Fibroblast of lung (primary cell): ENCODE results near the gene SYT13. TPM values are rescaled to one million over a fixed set of nuclear protein-coding genes. Genes with fewer than 3 reads are reported as not detected.

ENCODE experiments used
- DNase-seq, 2 donors: peaks; one replicate each; pipeline versions ENCODE4 v3.0.0 to v3.0.0-alpha.2; 2010; ENCODE audit warnings: low read depth in 2 of 2
- H2AFZ ChIP-seq: 2 replicates; pipeline ENCODE4 v1.5.1; 2012; ENCODE audit warnings: low read length, control low read depth, inconsistent platforms
- H3K27ac ChIP-seq: 2 replicates; pipeline ENCODE4 v1.5.1; 2011; ENCODE audit warnings: low read length, control low read depth; ENCODE audit not compliant: insufficient read depth
- H3K27me3 ChIP-seq: 2 replicates; pipeline ENCODE4 v1.5.1; 2011; ENCODE audit warnings: mild to moderate bottlenecking, low read length; ENCODE audit not compliant: control insufficient read depth, insufficient read depth
- H3K36me3 ChIP-seq: 2 replicates; pipeline ENCODE4 v1.5.1; 2011; ENCODE audit warnings: low read length; ENCODE audit not compliant: control insufficient read depth, insufficient read depth
- H3K4me1 ChIP-seq: 2 replicates; pipeline ENCODE4 v1.5.1; 2011; ENCODE audit warnings: low read length; ENCODE audit not compliant: control insufficient read depth, insufficient read depth; ENCODE audit errors: extremely low read depth
- H3K4me2 ChIP-seq: 2 replicates; pipeline ENCODE4 v1.5.1; 2011; ENCODE audit warnings: low read length, control low read depth; ENCODE audit not compliant: insufficient read depth; ENCODE audit errors: extremely low read depth
- H3K4me3 ChIP-seq, 4 experiments: fragments of 200-600 bp in 1 of 4; sonication (generic) in 1 of 4; replicated peaks in 1 of 4; 2 replicates each; pipeline ENCODE4 v1.5.1; 2011 to 2016; ENCODE audit warnings: low read length in 4 of 4, low read depth in 3 of 4, mild to moderate bottlenecking in 3 of 4, control low read depth in 2 of 4, inconsistent platforms in 1 of 4, mixed read lengths in 1 of 4; ENCODE audit not compliant: insufficient read depth in 1 of 4; ENCODE audit errors: control extremely low read depth in 1 of 4
- H3K79me2 ChIP-seq: 2 replicates; pipeline ENCODE4 v1.5.1; 2012; ENCODE audit warnings: mild to moderate bottlenecking, low read length, inconsistent platforms; ENCODE audit not compliant: control insufficient read depth, insufficient read depth
- H3K9ac ChIP-seq: 2 replicates; pipeline ENCODE4 v1.5.1; 2011; ENCODE audit warnings: mild to moderate bottlenecking, low read length, control low read depth; ENCODE audit not compliant: insufficient read depth
- H3K9me3 ChIP-seq: 2 replicates; pipeline ENCODE4 v1.5.1; 2012; ENCODE audit warnings: low read depth, low read length; ENCODE audit not compliant: control insufficient read depth, insufficient read depth
- H4K20me1 ChIP-seq: 2 replicates; pipeline ENCODE4 v1.5.1; 2011; ENCODE audit warnings: low read length; ENCODE audit not compliant: control insufficient read depth, insufficient read depth; ENCODE audit errors: extremely low read depth
- CTCF ChIP-seq, 2 donors: IDR thresholded peaks in 1 of 2; conservative IDR thresholded peaks in 1 of 2; 1 replicate in 1 of 2; 2 replicates in 1 of 2; pipeline ENCODE4 v1.5.1; 2011 to 2012; ENCODE audit warnings: low read length in 2 of 2, control low read depth in 1 of 2, inconsistent platforms in 1 of 2, low read depth in 1 of 2, mild to moderate bottlenecking in 1 of 2
- EZH2 ChIP-seq: IDR thresholded peaks from 2 replicates; pipeline ENCODE4 v1.5.1; 2012; ENCODE audit warnings: low read length, control low read depth, mild to moderate bottlenecking; ENCODE audit errors: missing control alignments
- polyA plus RNA-seq, 2 donors: library from polyadenylated mRNA; depleted of rRNA in 1 of 2; stranded (reverse) in 1 of 2; unstranded in 1 of 2; fragments of >200 nt; gene quantifications; 2 replicates each; pipeline ENCODE4 v1.2.1, GENCODE V29; 2011 to 2012; ENCODE audit warnings: missing spikeins in 1 of 2
- total RNA-seq: library from RNA; depleted of rRNA; stranded (reverse); fragments of >200 nt; gene quantifications from 2 replicates; pipeline ENCODE4 v1.2.1, GENCODE V29; 2014

The SYT13 gene
- total and polyA plus RNA-seq, 2 donors (not counting 1 experiment from before 2014, with no cell fraction given): not detected

- H3K9ac ChIP-seq: no peak overlapping the region
- H3K4me1 ChIP-seq: no peaks in the 10 kb centered on the region
- no peaks in the 10 kb centered on the region for H4K20me1 ChIP-seq
- no peaks in the 10 kb centered on the region for H3K27me3 ChIP-seq
- H3K9me3 ChIP-seq: no peaks in the 10 kb centered on the region
- no peak overlapping the region for H3K4me2 ChIP-seq
- no peaks in the 10 kb centered on the region for H3K79me2 ChIP-seq
- no peak for DNase-seq
- TF ChIP-seq EZH2: no peak
- H3K27ac ChIP-seq: no peak overlapping the region
- no peak overlapping the region for H3K4me3 ChIP-seq
- H2AFZ ChIP-seq: no peak overlapping the region
- no peaks in the 10 kb centered on the region for H3K36me3 ChIP-seq
These were observed 66.7 kb downstream of the SYT13 start for GRCh38 chr11:45219411-45219810.

- Histone ChIP-seq H3K27ac (no peak overlapping the region), H3K9ac (no peak overlapping the region), H4K20me1 (no peaks in the 10 kb centered on the region), H2AFZ (no peak overlapping the region), H3K79me2 (no peaks in the 10 kb centered on the region), H3K4me3 (no peak overlapping the region), H3K4me2 (no peak overlapping the region), H3K36me3 (no peaks in the 10 kb centered on the region), H3K4me1 (no peaks in the 10 kb centered on the region), H3K27me3 (no peaks in the 10 kb centered on the region), H3K9me3 (no peaks in the 10 kb centered on the region)
- DNase-seq: no peak
- TF ChIP-seq EZH2 (no peak), CTCF (conservative IDR thresholded peaks at IDR 0.05 in 1 of 2, IDR thresholded peaks at IDR 0.05 in 1 of 2; ENCODE audit: low read depth in 1 of 2, low read length in 2 of 2) (no peak)
These were observed 67.4 kb downstream of the SYT13 start for GRCh38 chr11:45218705-45219104.

- no peaks in the 10 kb centered on the region for H3K79me2 ChIP-seq
- no peak for TF ChIP-seq EZH2
- no peak for TF ChIP-seq CTCF (conservative IDR thresholded peaks at IDR 0.05 in 1 of 2, IDR thresholded peaks at IDR 0.05 in 1 of 2; ENCODE audit: low read depth in 1 of 2, low read length in 2 of 2)
- peak in 1 of 2 donors; percentile 47 for DNase-seq
- no peaks in the 10 kb centered on the region for H3K27me3 ChIP-seq
- no peak overlapping the region for H3K4me2 ChIP-seq
- H4K20me1 ChIP-seq: no peaks in the 10 kb centered on the region
- H3K4me1 ChIP-seq: no peaks in the 10 kb centered on the region
- no peak overlapping the region for H3K4me3 ChIP-seq
- no peaks in the 10 kb centered on the region for H3K9me3 ChIP-seq
- no peaks in the 10 kb centered on the region for H3K36me3 ChIP-seq
- H3K27ac ChIP-seq: no peak overlapping the region
- H3K9ac ChIP-seq: no peak overlapping the region
- no peak overlapping the region for H2AFZ ChIP-seq
These were observed 68.2 kb downstream of the SYT13 start for GRCh38 chr11:45217991-45218390.
